Measurements from ENCODE around the gene TUBGCP2. TPM values are rescaled to one million over a fixed set of nuclear protein-coding genes. Genes with fewer than 3 reads are reported as not detected.

Gene TUBGCP2
- total and polyA plus RNA-seq, 2 donors from 2014 or later, result 61.4 to 93.3 TPM

DNA sequence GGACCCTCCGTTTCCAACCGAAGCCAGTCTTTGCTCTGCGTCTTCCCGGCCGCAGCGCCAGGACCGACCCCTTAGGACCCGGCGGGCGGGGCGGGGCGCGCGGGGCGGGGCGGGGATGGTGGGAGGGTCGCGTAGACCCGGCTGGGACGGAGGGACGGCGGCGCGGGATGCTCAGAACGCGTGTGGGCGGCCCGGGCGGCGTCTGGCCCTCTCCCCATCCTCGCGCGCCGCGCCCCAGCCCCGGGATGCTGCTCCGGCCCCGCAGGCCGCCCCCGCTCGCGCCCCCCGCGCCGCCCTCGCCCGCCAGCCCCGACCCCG is 78.7 kb downstream of the TUBGCP2 start, which contains the start of gene UTF1:
Gene UTF1 (plus strand): TSS at position 174 of the 318 bp plus-strand sequence. CDS start 72 bp downstream, at position 246.
- TF ChIP-seq, protein P1, sequence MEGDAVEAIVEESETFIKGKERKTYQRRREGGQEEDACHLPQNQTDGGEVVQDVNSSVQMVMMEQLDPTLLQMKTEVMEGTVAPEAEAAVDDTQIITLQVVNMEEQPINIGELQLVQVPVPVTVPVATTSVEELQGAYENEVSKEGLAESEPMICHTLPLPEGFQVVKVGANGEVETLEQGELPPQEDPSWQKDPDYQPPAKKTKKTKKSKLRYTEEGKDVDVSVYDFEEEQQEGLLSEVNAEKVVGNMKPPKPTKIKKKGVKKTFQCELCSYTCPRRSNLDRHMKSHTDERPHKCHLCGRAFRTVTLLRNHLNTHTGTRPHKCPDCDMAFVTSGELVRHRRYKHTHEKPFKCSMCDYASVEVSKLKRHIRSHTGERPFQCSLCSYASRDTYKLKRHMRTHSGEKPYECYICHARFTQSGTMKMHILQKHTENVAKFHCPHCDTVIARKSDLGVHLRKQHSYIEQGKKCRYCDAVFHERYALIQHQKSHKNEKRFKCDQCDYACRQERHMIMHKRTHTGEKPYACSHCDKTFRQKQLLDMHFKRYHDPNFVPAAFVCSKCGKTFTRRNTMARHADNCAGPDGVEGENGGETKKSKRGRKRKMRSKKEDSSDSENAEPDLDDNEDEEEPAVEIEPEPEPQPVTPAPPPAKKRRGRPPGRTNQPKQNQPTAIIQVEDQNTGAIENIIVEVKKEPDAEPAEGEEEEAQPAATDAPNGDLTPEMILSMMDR (IDR thresholded peaks at IDR 0.05; ENCODE audit: borderline replicate concordance, extremely low read depth, insufficient read depth), result no peak
- Histone ChIP-seq H3K36me3 (ENCODE audit: control insufficient read depth in 2 of 3, insufficient read depth in 3 of 3, low read length in 3 of 3) (no peaks in the 10 kb centered on the region), H3K4me3 (ENCODE audit: low read length in 3 of 3) (no peak within 1 kb of the TSS), H3K4me1 (ENCODE audit: control insufficient read depth in 2 of 3, insufficient read depth in 2 of 3, low read depth in 1 of 3, low read length in 3 of 3) (no peaks in the 10 kb centered on the region), H3K27me3 (ENCODE audit: control insufficient read depth, insufficient read depth, low read length) (peaks cover 26% of the 10 kb centered on the region), H3K27ac (ENCODE audit: low read depth in 2 of 2, low read length in 2 of 2) (no peak within 1 kb of the TSS), H3K9ac (ENCODE audit: low read length in 3 of 3) (no peak within 1 kb of the TSS), H3K9me3 (ENCODE audit: control insufficient read depth in 2 of 3, insufficient read depth in 1 of 3, low read length in 3 of 3) (no peaks in the 10 kb centered on the region)
- DNase-seq, result peak in 1 of 5 donors; percentile 69
- FAIRE-seq, result no peak
- intact Hi-C loops (cut with DNase I), result no loop called here

GRCh38 chr10:133229265-133230043 is 79.2 kb downstream of the TUBGCP2 start:
- intact Hi-C loops (cut with DNase I), result no loop called here
- H3K4me1 ChIP-seq (ENCODE audit: control insufficient read depth in 2 of 3, insufficient read depth in 2 of 3, low read depth in 1 of 3, low read length in 3 of 3), result no peaks in the 10 kb centered on the region
- FAIRE-seq (no peak), DNase-seq (no peak)
- H3K27me3 ChIP-seq (ENCODE audit: control insufficient read depth, insufficient read depth, low read length), result peaks cover 26% of the 10 kb centered on the region
- H3K9me3 ChIP-seq (ENCODE audit: control insufficient read depth in 2 of 3, insufficient read depth in 1 of 3, low read length in 3 of 3), result no peaks in the 10 kb centered on the region
- H3K4me3 ChIP-seq (ENCODE audit: low read length in 3 of 3), result no peak overlapping the region
- TF ChIP-seq, protein P1 (IDR thresholded peaks at IDR 0.05; ENCODE audit: borderline replicate concordance, extremely low read depth, insufficient read depth), result no peak
- H3K9ac ChIP-seq (ENCODE audit: low read length in 3 of 3), result no peak overlapping the region
- H3K36me3 ChIP-seq (ENCODE audit: control insufficient read depth in 2 of 3, insufficient read depth in 3 of 3, low read length in 3 of 3), result no peaks in the 10 kb centered on the region
- no peak overlapping the region for H3K27ac ChIP-seq (ENCODE audit: low read depth in 2 of 2, low read length in 2 of 2)

Small RNAs within 50 kb of the gene (microRNA-seq; reads per million reads assigned to microRNA genes)
- 6.4 reads per million, percentile 13 among the genes with 10 or more reads in this experiment for gene MIR202

Other genes with a start within 250 kb of the TUBGCP2 start
- 0.91 TPM for gene ADGRA1, start 220.9 kb downstream of the TUBGCP2 start, total RNA-seq
- 1.1 TPM for gene ADGRA1, start 220.9 kb downstream of the TUBGCP2 start, polyA plus RNA-seq (ENCODE audit: insufficient read depth, low read depth, low replicate concordance)
- gene KNDC1, start 148.7 kb downstream of the TUBGCP2 start, total RNA-seq, result 8.7 TPM
- gene KNDC1, start 148.7 kb downstream of the TUBGCP2 start, polyA plus RNA-seq (ENCODE audit: insufficient read depth, low read depth, low replicate concordance), result 0.43 TPM
- not detected for gene UTF1, start 78.7 kb downstream of the TUBGCP2 start, total RNA-seq
- not detected for gene UTF1, start 78.7 kb downstream of the TUBGCP2 start, polyA plus RNA-seq (ENCODE audit: insufficient read depth, low read depth, low replicate concordance)
- gene VENTX, start 71.0 kb downstream of the TUBGCP2 start, total RNA-seq, result 3.3 TPM
- 0.39 TPM for gene VENTX, start 71.0 kb downstream of the TUBGCP2 start, polyA plus RNA-seq (ENCODE audit: insufficient read depth, low read depth, low replicate concordance)
- gene ADAM8, start 32.0 kb downstream of the TUBGCP2 start, total RNA-seq, result 16.6 TPM
- gene ADAM8, start 32.0 kb downstream of the TUBGCP2 start, polyA plus RNA-seq (ENCODE audit: insufficient read depth, low read depth, low replicate concordance), result 3.4 TPM
- 35.6 TPM for gene ZNF511, start within 50 bp of the TUBGCP2 start, total RNA-seq
- 50.7 TPM for gene ZNF511, start within 50 bp of the TUBGCP2 start, polyA plus RNA-seq (ENCODE audit: insufficient read depth, low read depth, low replicate concordance)
- gene CALY, start 28.0 kb upstream of the TUBGCP2 start, total RNA-seq, result 0.41 TPM
- gene CALY, start 28.0 kb upstream of the TUBGCP2 start, polyA plus RNA-seq (ENCODE audit: insufficient read depth, low read depth, low replicate concordance), result 0.54 TPM
- gene PRAP1, start 38.5 kb upstream of the TUBGCP2 start, total RNA-seq, result 1.9 TPM
- 557 TPM for gene PRAP1, start 38.5 kb upstream of the TUBGCP2 start, polyA plus RNA-seq (ENCODE audit: insufficient read depth, low read depth, low replicate concordance)
- gene FUOM, start 49.1 kb upstream of the TUBGCP2 start, total RNA-seq, result 17.5 TPM
- gene FUOM, start 49.1 kb upstream of the TUBGCP2 start, polyA plus RNA-seq (ENCODE audit: insufficient read depth, low read depth, low replicate concordance), result 118 TPM
- 85.6 TPM for gene ECHS1, start 64.5 kb upstream of the TUBGCP2 start, total RNA-seq
- 599 TPM for gene ECHS1, start 64.5 kb upstream of the TUBGCP2 start, polyA plus RNA-seq (ENCODE audit: insufficient read depth, low read depth, low replicate concordance)
- gene PAOX, start 70.4 kb upstream of the TUBGCP2 start, total RNA-seq, result 7.0 TPM
- gene PAOX, start 70.4 kb upstream of the TUBGCP2 start, polyA plus RNA-seq (ENCODE audit: insufficient read depth, low read depth, low replicate concordance), result 14.4 TPM
- 51.1 TPM for gene MTG1, start 85.3 kb upstream of the TUBGCP2 start, total RNA-seq
- 68.5 TPM for gene MTG1, start 85.3 kb upstream of the TUBGCP2 start, polyA plus RNA-seq (ENCODE audit: insufficient read depth, low read depth, low replicate concordance)
- not detected for gene SPRN, start 115.8 kb upstream of the TUBGCP2 start, total RNA-seq
- not detected for gene SPRN, start 115.8 kb upstream of the TUBGCP2 start, polyA plus RNA-seq (ENCODE audit: insufficient read depth, low read depth, low replicate concordance)
- gene SCART1, start 145.1 kb upstream of the TUBGCP2 start, total RNA-seq, result 3.9 TPM
- gene SCART1, start 145.1 kb upstream of the TUBGCP2 start, polyA plus RNA-seq (ENCODE audit: insufficient read depth, low read depth, low replicate concordance), result 0.37 TPM
- 2.9 TPM for gene CYP2E1, start 218.5 kb upstream of the TUBGCP2 start, total RNA-seq
- 3.4 TPM for gene CYP2E1, start 218.5 kb upstream of the TUBGCP2 start, polyA plus RNA-seq (ENCODE audit: insufficient read depth, low read depth, low replicate concordance)